ENCODE measurements around the gene IL18BP. TPM values are rescaled to one million over a fixed set of nuclear protein-coding genes. Genes with fewer than 3 reads are reported as not detected.

The IL18BP gene
- total RNA-seq, 1 donor from 2014 or later: 2.1 TPM

GRCh38 chr11:72030472-72031045 is 31.9 kb downstream of the IL18BP start:
- Histone ChIP-seq H3K4me3 (ENCODE audit: low read depth, low read length) (no peak overlapping the region), H3K27me3 (ENCODE audit: control insufficient read depth, insufficient read depth, low read length) (no peaks in the 10 kb centered on the region), H3K36me3 (ENCODE audit: control insufficient read depth, insufficient read depth, low read length) (peaks cover 17% of the 10 kb centered on the region)
- DNase-seq (ENCODE audit: low read depth) (no peak), FAIRE-seq (no peak)
- TF ChIP-seq, protein P1, sequence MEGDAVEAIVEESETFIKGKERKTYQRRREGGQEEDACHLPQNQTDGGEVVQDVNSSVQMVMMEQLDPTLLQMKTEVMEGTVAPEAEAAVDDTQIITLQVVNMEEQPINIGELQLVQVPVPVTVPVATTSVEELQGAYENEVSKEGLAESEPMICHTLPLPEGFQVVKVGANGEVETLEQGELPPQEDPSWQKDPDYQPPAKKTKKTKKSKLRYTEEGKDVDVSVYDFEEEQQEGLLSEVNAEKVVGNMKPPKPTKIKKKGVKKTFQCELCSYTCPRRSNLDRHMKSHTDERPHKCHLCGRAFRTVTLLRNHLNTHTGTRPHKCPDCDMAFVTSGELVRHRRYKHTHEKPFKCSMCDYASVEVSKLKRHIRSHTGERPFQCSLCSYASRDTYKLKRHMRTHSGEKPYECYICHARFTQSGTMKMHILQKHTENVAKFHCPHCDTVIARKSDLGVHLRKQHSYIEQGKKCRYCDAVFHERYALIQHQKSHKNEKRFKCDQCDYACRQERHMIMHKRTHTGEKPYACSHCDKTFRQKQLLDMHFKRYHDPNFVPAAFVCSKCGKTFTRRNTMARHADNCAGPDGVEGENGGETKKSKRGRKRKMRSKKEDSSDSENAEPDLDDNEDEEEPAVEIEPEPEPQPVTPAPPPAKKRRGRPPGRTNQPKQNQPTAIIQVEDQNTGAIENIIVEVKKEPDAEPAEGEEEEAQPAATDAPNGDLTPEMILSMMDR (IDR thresholded peaks at IDR 0.05; ENCODE audit: insufficient read depth, low read length, severe bottlenecking): no peak

GRCh38 chr11:72036687-72037086 is 38.0 kb downstream of the IL18BP start:
- DNase-seq (ENCODE audit: low read depth) (no peak), FAIRE-seq (no peak)
- Histone ChIP-seq H3K27me3 (ENCODE audit: control insufficient read depth, insufficient read depth, low read length) (no peaks in the 10 kb centered on the region), H3K36me3 (ENCODE audit: control insufficient read depth, insufficient read depth, low read length) (peaks cover 5% of the 10 kb centered on the region), H3K4me3 (ENCODE audit: low read depth, low read length) (no peak overlapping the region)
- TF ChIP-seq, protein P1 (IDR thresholded peaks at IDR 0.05; ENCODE audit: insufficient read depth, low read length, severe bottlenecking): no peak

- TF ChIP-seq, protein P1 (IDR thresholded peaks at IDR 0.05; ENCODE audit: insufficient read depth, low read length, severe bottlenecking): no peak
- DNase-seq (ENCODE audit: low read depth) (peak; percentile 55), FAIRE-seq (no peak)
- Histone ChIP-seq H3K4me3 (ENCODE audit: low read depth, low read length) (no peak overlapping the region), H3K27me3 (ENCODE audit: control insufficient read depth, insufficient read depth, low read length) (no peaks in the 10 kb centered on the region), H3K36me3 (ENCODE audit: control insufficient read depth, insufficient read depth, low read length) (peaks cover 5% of the 10 kb centered on the region)
Measured at GRCh38 chr11:72037554-72038311, 39.0 kb downstream of the IL18BP start.

- Histone ChIP-seq H3K27me3 (ENCODE audit: control insufficient read depth, insufficient read depth, low read length) (no peaks in the 10 kb centered on the region), H3K36me3 (ENCODE audit: control insufficient read depth, insufficient read depth, low read length) (peaks cover 5% of the 10 kb centered on the region), H3K4me3 (ENCODE audit: low read depth, low read length) (no peak overlapping the region)
- TF ChIP-seq, protein P1 (IDR thresholded peaks at IDR 0.05; ENCODE audit: insufficient read depth, low read length, severe bottlenecking): no peak
- DNase-seq (ENCODE audit: low read depth): no peak
- no peak for FAIRE-seq
Measured at GRCh38 chr11:72038491-72038890, 39.8 kb downstream of the IL18BP start.

GRCh38 chr11:72039031-72039855 is 40.5 kb downstream of the IL18BP start:
- no peak for DNase-seq (ENCODE audit: low read depth)
- TF ChIP-seq, protein P1 (IDR thresholded peaks at IDR 0.05; ENCODE audit: insufficient read depth, low read length, severe bottlenecking): no peak
- peaks cover 4% of the 10 kb centered on the region for H3K36me3 ChIP-seq (ENCODE audit: control insufficient read depth, insufficient read depth, low read length)
- H3K4me3 ChIP-seq (ENCODE audit: low read depth, low read length): no peak overlapping the region
- FAIRE-seq: no peak
- no peaks in the 10 kb centered on the region for H3K27me3 ChIP-seq (ENCODE audit: control insufficient read depth, insufficient read depth, low read length)

All from bronchial epithelial cell (primary cell).